Mononuclear cell (primary cell): Measurements from ENCODE around the gene MRPL19. TPM values are rescaled to one million over a fixed set of nuclear protein-coding genes. Genes with fewer than 3 reads are reported as not detected.

ENCODE experiments used
- H3K27me3 ChIP-seq: 2 replicates; pipeline ENCODE4 v1.6.0; 2011; ENCODE audit warnings: low read length, control low read depth; ENCODE audit not compliant: insufficient read depth
- H3K4me1 ChIP-seq: 2 replicates; pipeline ENCODE4 v1.5.1; 2011; ENCODE audit warnings: mild to moderate bottlenecking, low read length, control low read depth; ENCODE audit not compliant: insufficient read depth
- H3K4me3 ChIP-seq: 2 replicates; pipeline ENCODE4 v1.5.1; 2011; ENCODE audit warnings: mild to moderate bottlenecking, low read length, moderate library complexity
- H3K9me3 ChIP-seq: 2 replicates; pipeline ENCODE4 v1.5.1; 2011; ENCODE audit warnings: low read depth, mild to moderate bottlenecking, control low read depth, low read length
- total RNA-seq: library from RNA; depleted of rRNA; stranded (reverse); fragments of >200 nt; gene quantifications from one replicate; pipeline ENCODE4 v1.2.3, GENCODE V29; 2012

MRPL19 gene
- total RNA-seq, 1 donor: 11.5 TPM

DNA sequence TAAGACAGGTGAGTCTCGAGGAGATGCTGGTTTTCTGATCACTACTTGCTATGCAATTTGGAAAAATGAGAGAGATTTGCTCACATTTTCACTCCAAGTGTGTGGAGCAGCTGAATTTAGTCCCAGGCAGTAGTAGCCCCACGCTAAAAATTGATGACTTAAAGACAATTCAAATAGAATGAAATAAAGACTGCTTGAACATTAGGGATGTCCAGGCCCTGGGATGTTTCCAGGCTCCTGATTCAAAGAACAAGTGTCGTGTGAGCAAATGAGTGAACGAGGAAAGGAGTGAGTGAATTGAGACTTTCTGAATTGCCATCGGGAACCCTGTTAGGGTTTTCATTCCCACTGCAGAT is 37.3 kb upstream of the MRPL19 start:
- Histone ChIP-seq H3K4me1 (peaks cover 3% of the 10 kb centered on the region), H3K4me3 (no peak overlapping the region), H3K27me3 (peaks cover 12% of the 10 kb centered on the region), H3K9me3 (no peaks in the 10 kb centered on the region)

DNA sequence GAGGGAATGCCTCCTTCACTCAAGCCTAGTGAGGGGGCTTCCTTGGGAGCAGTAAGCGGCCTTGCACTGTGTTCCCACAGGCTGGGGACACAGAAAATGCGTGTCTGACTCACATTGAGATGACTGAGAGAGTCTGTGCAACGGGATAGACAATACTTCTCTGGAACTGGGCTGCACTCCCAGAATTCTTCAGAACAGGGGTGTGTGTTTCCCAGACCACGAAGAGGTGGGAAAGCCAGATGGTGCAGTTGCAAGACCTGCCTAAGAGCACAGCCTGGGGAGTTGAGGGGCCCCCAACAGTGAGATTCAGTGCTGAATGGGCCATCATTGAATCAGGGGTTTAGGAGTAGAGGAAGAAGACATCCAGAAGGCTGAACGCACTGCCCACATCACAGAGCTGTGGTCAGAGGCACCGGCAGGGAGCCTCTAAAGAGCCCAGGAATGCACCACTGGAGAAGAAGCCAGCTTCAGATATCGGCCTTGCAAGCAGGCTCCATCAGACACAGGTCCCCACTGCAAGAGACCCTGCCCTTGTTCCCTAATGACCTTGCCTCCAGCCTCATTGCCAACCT is 36.6 kb upstream of the MRPL19 start:
- H3K27me3 ChIP-seq: peaks cover 12% of the 10 kb centered on the region
- H3K9me3 ChIP-seq: no peaks in the 10 kb centered on the region
- peaks cover 3% of the 10 kb centered on the region for H3K4me1 ChIP-seq
- H3K4me3 ChIP-seq: no peak overlapping the region

DNA sequence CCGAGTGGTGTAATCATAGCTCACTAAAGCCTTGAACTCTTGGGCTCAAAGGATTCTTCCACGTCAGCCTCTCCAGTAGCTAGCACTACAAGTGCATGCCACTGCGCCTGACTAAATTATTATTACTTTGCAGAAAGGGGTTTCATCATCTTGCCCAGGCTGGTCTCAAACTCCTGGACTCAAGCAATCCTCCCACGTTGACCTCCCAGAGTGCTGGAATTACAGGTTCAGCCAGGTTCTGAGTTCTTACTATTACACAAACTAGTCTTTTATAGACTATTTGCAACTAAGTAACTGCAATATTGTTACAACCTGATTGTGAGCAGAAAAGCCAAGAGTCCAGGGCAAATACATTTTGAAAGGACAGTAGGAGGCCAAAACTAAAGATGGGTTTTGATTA is 35.9 kb upstream of the MRPL19 start:
- H3K4me1 ChIP-seq: peaks cover 3% of the 10 kb centered on the region
- peaks cover 12% of the 10 kb centered on the region for H3K27me3 ChIP-seq
- H3K9me3 ChIP-seq: no peaks in the 10 kb centered on the region
- no peak overlapping the region for H3K4me3 ChIP-seq

DNA sequence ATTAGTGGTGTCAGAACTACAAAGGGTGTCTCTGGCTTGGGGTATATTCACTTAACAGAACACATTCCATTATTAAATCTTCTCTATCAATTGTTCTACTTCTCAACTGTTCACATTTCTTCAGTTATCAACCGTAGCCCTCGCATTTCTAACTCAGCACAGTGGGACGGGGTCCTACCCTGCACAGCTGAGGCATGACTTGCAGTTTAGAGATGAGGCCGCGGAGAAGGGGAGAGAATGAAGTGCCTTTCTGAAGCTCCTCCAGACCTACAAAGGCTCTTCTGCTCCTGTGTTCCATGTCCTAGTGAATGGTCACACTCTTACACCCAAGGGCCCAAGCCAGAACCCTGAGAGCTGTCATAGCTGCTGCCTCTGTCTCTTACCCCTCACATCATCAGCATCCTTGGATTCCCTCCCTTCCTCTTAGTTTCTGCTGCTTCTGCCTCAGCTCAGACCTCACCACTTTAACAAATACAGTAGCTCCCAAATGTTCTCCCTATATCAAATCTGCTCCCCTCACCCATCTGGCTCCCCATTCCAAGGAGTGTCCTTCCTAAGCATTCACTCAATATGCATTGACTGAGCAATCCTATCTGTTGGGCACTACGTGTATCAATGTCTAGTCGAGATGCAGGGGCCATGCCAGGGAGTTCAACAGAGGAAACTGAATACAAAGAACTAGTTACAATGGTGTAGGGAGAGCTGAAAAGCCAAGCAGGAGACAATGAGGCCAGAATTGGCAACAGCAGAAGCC is 34.3 kb upstream of the MRPL19 start:
- Histone ChIP-seq H3K27me3 (peaks cover 12% of the 10 kb centered on the region), H3K9me3 (no peaks in the 10 kb centered on the region), H3K4me1 (peaks cover 3% of the 10 kb centered on the region), H3K4me3 (no peak overlapping the region)

DNA sequence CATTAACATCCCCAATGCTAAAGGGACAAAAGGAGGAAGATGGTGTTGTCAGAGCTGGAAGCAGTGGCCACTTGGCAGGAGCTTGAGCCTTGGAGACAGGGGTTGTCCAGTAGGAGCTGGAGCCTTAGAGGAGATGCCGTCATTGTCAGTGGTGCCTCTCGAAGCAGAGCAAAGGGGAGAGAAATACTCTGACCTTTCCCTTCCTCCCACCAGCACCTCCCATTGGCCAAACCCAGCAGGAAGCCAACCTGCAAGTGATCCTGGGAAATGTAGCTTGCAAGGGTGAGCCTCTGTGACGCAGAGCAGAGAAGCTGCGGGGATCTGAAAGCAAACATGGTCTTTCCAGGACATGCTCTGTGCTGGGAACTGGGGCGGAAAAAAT is 33.7 kb upstream of the MRPL19 start:
- peaks cover 11% of the 10 kb centered on the region for H3K27me3 ChIP-seq
- H3K9me3 ChIP-seq: no peaks in the 10 kb centered on the region
- no peak overlapping the region for H3K4me3 ChIP-seq
- H3K4me1 ChIP-seq: peaks cover 3% of the 10 kb centered on the region

DNA sequence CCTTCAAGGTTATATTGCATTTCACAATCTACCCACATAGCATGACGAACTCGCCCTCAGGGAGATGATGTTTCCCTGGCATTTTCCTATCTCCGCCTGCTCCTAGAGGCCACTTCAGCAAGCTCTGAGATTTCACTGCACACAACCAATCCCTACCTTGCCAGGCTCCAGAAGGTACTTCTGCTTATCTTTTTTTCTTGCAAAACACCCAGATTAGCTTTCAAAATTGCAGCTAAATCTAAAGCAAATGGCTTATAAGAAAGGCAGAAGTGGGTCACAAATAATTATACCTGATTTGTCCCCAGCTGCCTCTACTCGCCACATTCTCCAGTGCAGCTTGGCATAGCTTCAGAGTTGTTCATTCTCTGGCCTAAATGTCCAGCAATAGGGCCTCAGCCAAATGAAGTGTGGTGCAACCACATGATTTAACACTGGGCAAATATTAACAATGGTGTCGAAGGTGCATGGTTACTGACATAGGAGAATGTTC is 32.4 kb upstream of the MRPL19 start:
- no peaks in the 10 kb centered on the region for H3K4me1 ChIP-seq
- no peaks in the 10 kb centered on the region for H3K9me3 ChIP-seq
- no peak overlapping the region for H3K4me3 ChIP-seq
- no peaks in the 10 kb centered on the region for H3K27me3 ChIP-seq

DNA sequence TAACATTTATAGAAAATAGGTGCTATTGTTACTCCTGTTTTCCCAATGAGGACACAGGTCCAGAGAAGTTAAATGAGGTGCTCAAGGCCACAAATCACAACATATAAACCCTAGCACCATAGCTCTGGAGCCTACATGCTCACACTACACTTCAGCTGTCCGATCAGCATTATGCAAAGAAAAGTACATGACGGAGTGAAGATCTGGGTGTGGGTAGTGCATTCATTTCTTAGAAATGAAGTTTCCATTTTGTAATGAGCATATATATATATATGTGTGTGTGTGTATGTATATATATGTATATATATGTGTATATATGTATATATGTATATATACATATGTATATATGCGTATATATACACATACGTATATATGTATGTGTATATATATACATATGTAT is 30.2 kb upstream of the MRPL19 start:
- Histone ChIP-seq H3K27me3 (no peaks in the 10 kb centered on the region), H3K4me1 (no peaks in the 10 kb centered on the region), H3K9me3 (no peaks in the 10 kb centered on the region), H3K4me3 (no peak overlapping the region)

DNA sequence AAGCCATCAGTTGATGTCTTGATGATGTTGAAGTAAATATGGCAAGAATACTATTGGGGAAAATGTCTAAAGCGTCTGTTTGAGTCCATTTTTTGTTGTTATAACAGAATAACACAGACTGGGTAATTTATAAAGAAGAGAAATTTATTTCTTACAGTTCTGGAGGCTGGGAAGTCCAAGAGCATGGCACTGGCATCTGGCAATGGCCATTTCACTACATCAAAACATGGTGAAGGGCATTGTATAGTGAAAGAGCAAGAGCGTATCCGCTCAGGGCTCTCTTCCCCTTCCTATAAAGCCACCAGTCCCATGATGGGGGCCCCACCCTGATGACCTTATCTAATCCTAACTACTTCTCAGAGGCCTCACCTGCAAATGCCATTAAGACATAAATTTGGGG is 29.6 kb upstream of the MRPL19 start:
- Histone ChIP-seq H3K9me3 (no peaks in the 10 kb centered on the region), H3K4me3 (no peak overlapping the region), H3K27me3 (no peaks in the 10 kb centered on the region), H3K4me1 (no peaks in the 10 kb centered on the region)

DNA sequence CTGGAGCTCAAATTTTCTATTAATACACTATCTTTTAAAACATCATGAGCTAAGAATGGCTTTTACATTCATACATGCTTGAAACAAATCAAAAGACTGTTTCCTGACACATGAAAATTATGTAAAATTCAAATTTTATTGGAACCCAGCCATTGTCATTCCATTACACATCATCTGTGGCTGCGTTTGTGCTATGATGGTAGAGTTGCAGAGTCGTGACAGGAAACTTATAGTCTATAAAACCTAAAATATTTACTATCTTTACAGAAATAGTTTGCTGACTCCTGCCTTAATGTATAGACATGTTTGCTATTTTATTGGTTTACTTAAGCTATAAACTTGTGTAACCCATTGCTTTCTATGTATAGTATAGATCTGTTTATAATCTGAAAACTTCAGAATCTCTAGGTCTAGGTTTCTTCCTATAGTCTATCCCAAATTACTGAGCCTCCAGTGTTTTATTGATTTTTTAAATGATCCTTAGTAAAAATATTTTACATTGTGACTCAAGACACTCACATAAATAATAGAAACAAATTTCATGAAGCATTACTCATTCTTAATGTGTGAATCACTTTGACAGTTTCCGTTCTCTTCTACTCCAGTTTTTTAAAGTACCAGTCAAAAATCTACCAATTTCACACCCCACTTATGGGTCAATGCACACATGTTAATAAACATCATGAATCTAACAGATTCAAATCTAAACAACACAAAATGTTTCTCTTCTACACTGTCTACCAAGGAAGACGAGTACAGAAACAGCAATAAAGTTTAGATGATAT is 26.4 kb upstream of the MRPL19 start:
- Histone ChIP-seq H3K4me1 (no peaks in the 10 kb centered on the region), H3K4me3 (no peak overlapping the region), H3K27me3 (peaks cover 6% of the 10 kb centered on the region), H3K9me3 (no peaks in the 10 kb centered on the region)

DNA sequence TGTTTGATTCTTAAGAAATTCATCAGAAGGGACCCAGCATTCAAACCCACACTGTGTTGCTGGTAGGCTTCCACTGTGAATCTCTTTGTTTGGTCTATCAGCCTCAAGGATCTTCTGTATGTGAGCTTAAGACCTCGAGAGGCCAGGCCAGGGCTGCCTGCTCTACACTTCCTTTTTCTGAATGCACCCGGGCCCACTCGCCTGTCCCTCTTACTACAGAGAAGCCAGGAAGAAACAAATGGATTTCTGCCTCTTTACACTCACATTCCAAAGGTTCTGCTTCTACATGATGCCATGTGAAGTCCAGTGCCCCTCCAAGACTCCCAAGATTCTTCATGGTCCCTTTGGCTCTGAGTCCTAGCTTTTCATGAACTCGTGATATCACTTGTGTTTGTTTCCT is 25.4 kb upstream of the MRPL19 start:
- Histone ChIP-seq H3K4me1 (no peaks in the 10 kb centered on the region), H3K4me3 (no peak overlapping the region), H3K27me3 (peaks cover 6% of the 10 kb centered on the region), H3K9me3 (no peaks in the 10 kb centered on the region)

DNA sequence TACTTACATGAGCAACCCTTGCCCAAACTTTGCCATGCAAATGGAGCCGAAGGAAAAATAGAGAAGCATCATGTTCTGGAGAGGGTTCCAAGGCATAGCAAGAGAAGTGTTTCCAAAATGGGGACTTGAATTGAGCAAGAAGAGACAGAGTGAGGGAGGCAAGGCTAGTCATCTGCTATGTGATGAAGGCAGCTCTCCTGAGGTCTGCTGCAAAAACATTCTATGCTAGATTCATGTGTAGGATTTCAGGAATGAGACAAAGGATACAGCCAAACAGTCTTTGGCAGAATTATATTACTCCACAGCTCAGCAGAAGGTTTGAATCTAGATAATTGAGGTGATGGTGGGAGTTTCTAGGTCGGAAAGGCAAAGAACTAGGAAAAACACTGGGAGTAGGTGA is 24.1 kb upstream of the MRPL19 start:
- Histone ChIP-seq H3K9me3 (no peaks in the 10 kb centered on the region), H3K4me3 (no peak overlapping the region), H3K27me3 (peaks cover 8% of the 10 kb centered on the region), H3K4me1 (no peaks in the 10 kb centered on the region)

DNA sequence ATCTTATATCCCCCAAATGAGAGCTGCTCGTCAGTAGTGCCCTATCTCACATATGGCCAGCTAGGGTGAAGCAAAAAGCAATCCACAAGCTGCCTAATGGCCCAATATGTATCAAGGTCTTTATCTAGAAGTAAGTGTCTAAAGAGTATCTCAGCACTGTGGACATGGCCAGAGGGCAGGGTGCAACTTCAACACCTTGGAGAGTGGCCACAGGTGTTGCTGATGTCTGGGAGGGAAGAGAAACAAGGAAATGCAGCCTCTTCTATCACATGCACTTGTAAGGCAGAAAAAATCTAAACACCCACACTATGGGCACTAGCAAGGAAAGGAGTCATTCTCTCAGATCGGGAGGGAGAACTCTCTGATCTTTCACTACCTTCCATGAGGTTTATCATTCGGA is 23.7 kb upstream of the MRPL19 start:
- Histone ChIP-seq H3K4me1 (no peaks in the 10 kb centered on the region), H3K4me3 (no peak overlapping the region), H3K9me3 (no peaks in the 10 kb centered on the region), H3K27me3 (peaks cover 10% of the 10 kb centered on the region)

DNA sequence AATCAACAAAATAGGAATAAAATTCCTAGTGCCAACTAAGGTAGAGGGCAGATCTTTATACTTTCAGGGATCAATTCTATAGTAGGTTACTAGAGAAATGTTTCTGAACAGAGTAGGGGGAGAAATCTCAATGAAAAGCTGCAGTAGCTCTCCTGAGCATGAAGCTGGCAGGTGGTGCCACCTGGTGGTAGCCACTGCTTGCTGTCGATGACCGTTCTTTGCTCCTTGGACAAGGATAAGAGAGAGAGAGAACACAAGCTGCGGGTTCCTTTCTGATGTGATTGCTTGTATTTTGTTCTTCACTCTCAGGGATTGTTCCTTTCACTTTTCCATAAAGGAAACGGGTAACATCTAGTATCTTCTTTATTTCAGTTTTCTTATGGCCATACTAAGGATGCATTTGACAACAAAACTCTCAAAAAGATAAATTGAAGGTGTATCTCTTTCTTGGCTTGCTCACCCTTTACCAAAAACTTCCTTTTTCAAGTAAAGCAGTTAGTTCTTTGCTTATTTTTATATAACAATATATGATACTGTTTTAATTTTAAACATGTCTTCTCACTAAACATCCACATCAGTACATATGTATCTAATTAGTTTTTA is 18.6 kb upstream of the MRPL19 start:
- Histone ChIP-seq H3K9me3 (no peaks in the 10 kb centered on the region), H3K4me3 (no peak overlapping the region), H3K27me3 (peaks cover 8% of the 10 kb centered on the region), H3K4me1 (no peaks in the 10 kb centered on the region)

DNA sequence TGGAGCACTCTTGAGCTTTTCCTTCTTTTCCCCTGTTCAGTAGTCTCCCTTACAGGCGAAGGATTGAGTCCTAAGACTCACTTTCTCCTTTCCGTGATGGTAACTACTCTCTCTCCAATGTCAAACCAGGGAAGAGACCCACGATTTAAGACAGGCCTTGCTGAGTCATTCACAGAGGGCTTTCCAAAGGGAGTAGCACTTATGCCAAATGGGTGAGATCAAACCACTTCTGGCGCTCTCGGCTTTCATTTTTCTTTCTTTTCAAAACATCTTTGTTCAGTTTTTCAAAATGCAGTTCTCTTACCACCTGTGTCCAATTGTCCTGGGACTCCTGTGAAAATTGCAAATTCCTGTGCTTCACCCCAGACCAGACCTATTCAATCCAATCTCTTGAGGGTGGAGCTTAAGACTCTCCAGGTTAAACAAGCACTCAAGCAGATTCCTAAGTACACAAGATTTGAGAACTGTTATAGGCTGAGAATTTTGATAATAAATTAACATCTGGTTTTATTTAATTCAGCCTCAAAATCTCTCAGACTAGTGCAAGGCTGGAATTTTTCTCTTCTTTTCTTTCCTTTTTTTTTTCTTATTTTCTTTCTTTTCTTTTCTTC is 14.4 kb upstream of the MRPL19 start:
- no peaks in the 10 kb centered on the region for H3K9me3 ChIP-seq
- H3K27me3 ChIP-seq: peaks cover 6% of the 10 kb centered on the region
- no peak overlapping the region for H3K4me3 ChIP-seq
- no peaks in the 10 kb centered on the region for H3K4me1 ChIP-seq

DNA sequence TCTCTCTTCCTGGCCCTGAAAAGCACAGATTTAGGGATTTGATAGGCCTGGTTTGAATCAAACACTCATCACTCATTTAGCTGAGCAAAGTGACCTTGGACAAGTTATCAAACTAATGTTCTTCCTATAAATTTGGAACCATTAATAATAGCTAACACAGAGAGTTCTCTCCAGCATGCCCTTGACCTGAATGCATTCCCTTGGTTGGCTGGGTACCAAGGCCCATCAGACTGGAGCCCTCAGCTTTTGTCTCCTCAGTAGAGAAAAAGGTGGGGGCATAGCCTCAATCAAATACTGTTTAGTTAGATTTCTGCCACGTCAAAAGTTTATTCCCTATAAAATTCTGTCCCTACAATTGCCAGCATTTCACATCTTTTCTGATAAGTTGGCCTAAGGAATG is 13.8 kb upstream of the MRPL19 start:
- Histone ChIP-seq H3K27me3 (peaks cover 12% of the 10 kb centered on the region), H3K4me3 (no peak overlapping the region), H3K4me1 (no peaks in the 10 kb centered on the region), H3K9me3 (no peaks in the 10 kb centered on the region)
